Activated T-cell treated with anti-CD3 and anti-CD28 coated beads, Interleukin-2, amount 50 U/mL, for 72 hours (primary cell): ENCODE measurements around the gene CEP95. TPM values are rescaled to one million over a fixed set of nuclear protein-coding genes. Genes with fewer than 3 reads are reported as not detected.

Source experiments
- ATAC-seq, 2 donors: fragments of 150-1000 bp; cut with Tn5 transposase; replicated peaks in 1 of 2; 2 replicates each; pipeline ENCODE4 v1.10.0; 2021; ENCODE audit warnings: moderate library complexity in 2 of 2, mild to moderate bottlenecking in 1 of 2
- DNase-seq, 2 donors: peaks; one replicate each; pipeline ENCODE4 v3.0.0; 2021 to 2022; ENCODE audit warnings: mixed read lengths in 1 of 2
- H3K27ac Mint-ChIP-seq: one replicate; pipeline ENCODE4 v1.8.0; 2022; ENCODE audit warnings: mild to moderate bottlenecking, moderate library complexity, mixed read lengths
- H3K27me3 Mint-ChIP-seq: one replicate; pipeline ENCODE4 v1.8.0; 2022; ENCODE audit warnings: low read depth, mixed read lengths
- H3K36me3 Mint-ChIP-seq, 2 donors: one replicate each; pipeline ENCODE4 v1.8.0; 2022; ENCODE audit warnings: mixed read lengths in 2 of 2, mild to moderate bottlenecking in 1 of 2; ENCODE audit not compliant: insufficient read depth in 2 of 2
- H3K4me1 Mint-ChIP-seq: one replicate; pipeline ENCODE4 v1.8.0; 2022; ENCODE audit warnings: low read depth, mixed read lengths
- H3K4me3 Mint-ChIP-seq, 2 donors: one replicate each; pipeline ENCODE4 v1.8.0; 2022; ENCODE audit warnings: mild to moderate bottlenecking in 2 of 2, mixed read lengths in 2 of 2, moderate library complexity in 2 of 2
- H3K9me3 Mint-ChIP-seq, 2 donors: one replicate each; pipeline ENCODE4 v1.8.0; 2022; ENCODE audit warnings: mixed read lengths in 2 of 2
- total RNA-seq, 2 donors: library from RNA; stranded (reverse); gene quantifications; one replicate each; pipeline ENCODE4 v1.2.3, GENCODE V29; 2022

Gene CEP95
- total RNA-seq, 2 donors from 2014 or later = 70.9 to 80.3 TPM

DNA sequence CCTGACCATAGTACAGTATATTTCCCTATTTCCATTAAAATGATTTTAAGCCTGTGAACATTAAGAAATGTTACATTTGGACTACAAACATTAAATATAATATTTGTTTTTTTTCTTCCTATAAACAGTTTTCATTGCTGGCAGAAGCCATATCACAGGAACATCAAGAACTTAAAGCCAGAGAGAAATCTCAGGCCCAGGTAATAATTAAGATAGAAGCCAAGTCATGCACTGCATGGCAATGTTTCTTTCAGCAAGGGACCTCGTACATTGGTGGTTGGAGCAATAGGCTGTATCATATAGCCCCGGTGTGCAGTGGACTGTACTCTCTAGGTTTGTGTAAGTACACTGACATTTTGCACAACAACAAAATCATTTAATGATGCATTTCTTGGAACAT is 30.1 kb downstream of the CEP95 start:
- Mint-ChIP-seq H3K27me3 (no peaks in the 10 kb centered on the region), H3K27ac (peak overlapping the region; percentile 85), H3K9me3 (no peaks in the 10 kb centered on the region), H3K4me3 (no peak overlapping the region), H3K4me1 (peaks cover 3% of the 10 kb centered on the region), H3K36me3 (peaks cover 9 to 25% of the 10 kb centered on the region in 2 donors)
- DNase-seq (no peak), ATAC-seq (no peak)

- ATAC-seq (no peak), DNase-seq (no peak)
- Mint-ChIP-seq H3K4me3 (no peak overlapping the region), H3K36me3 (peaks cover 6 to 23% of the 10 kb centered on the region in 2 donors), H3K27ac (peak overlapping the region; percentile 85), H3K4me1 (peaks cover 4% of the 10 kb centered on the region), H3K27me3 (no peaks in the 10 kb centered on the region), H3K9me3 (no peaks in the 10 kb centered on the region)
Observed at GRCh38 chr17:64537488-64537887, 30.7 kb downstream of the CEP95 start.

GRCh38 chr17:64538508-64539130 is 31.8 kb downstream of the CEP95 start:
- peaks cover 6 to 20% of the 10 kb centered on the region in 2 donors for H3K36me3 Mint-ChIP-seq
- H3K27ac Mint-ChIP-seq = peak overlapping the region; percentile 18

GRCh38 chr17:64540118-64540776 is 33.5 kb downstream of the CEP95 start:
- ATAC-seq = no peak
- H3K4me3 Mint-ChIP-seq = no peak overlapping the region

More at GRCh38 chr17:64538508-64539130, 31.8 kb downstream of the CEP95 start:
- no peaks in the 10 kb centered on the region for H3K9me3 Mint-ChIP-seq
- DNase-seq (no peak), ATAC-seq (no peak)
- no peaks in the 10 kb centered on the region for H3K27me3 Mint-ChIP-seq
- H3K4me3 Mint-ChIP-seq = no peak overlapping the region
- H3K4me1 Mint-ChIP-seq = peaks cover 4% of the 10 kb centered on the region

GRCh38 chr17:64544742-64545141 is 38.0 kb downstream of the CEP95 start:
- ATAC-seq (no peak), DNase-seq (no peak)
- no peak overlapping the region for H3K27ac Mint-ChIP-seq
- no peaks in the 10 kb centered on the region for H3K27me3 Mint-ChIP-seq
- H3K4me3 Mint-ChIP-seq = no peak overlapping the region
- H3K4me1 Mint-ChIP-seq = peaks cover 4% of the 10 kb centered on the region
- no peaks in the 10 kb centered on the region for H3K9me3 Mint-ChIP-seq
- H3K36me3 Mint-ChIP-seq = peaks cover 0 to 3% of the 10 kb centered on the region in 2 donors

More at GRCh38 chr17:64540118-64540776, 33.5 kb downstream of the CEP95 start:
- no peak overlapping the region for H3K27ac Mint-ChIP-seq
- H3K9me3 Mint-ChIP-seq = no peaks in the 10 kb centered on the region
- DNase-seq = no peak
- no peaks in the 10 kb centered on the region for H3K27me3 Mint-ChIP-seq
- H3K36me3 Mint-ChIP-seq = peaks cover 6 to 18% of the 10 kb centered on the region in 2 donors
- peaks cover 4% of the 10 kb centered on the region for H3K4me1 Mint-ChIP-seq

GRCh38 chr17:64546716-64547115 is 39.9 kb downstream of the CEP95 start:
- ATAC-seq (no peak), DNase-seq (no peak)
- no peaks in the 10 kb centered on the region for H3K27me3 Mint-ChIP-seq
- H3K36me3 Mint-ChIP-seq = peaks cover 0 to 3% of the 10 kb centered on the region in 2 donors
- H3K4me3 Mint-ChIP-seq = no peak overlapping the region
- no peaks in the 10 kb centered on the region for H3K9me3 Mint-ChIP-seq
- peak overlapping the region; percentile 25 for H3K27ac Mint-ChIP-seq
- H3K4me1 Mint-ChIP-seq = peaks cover 3% of the 10 kb centered on the region

DNA sequence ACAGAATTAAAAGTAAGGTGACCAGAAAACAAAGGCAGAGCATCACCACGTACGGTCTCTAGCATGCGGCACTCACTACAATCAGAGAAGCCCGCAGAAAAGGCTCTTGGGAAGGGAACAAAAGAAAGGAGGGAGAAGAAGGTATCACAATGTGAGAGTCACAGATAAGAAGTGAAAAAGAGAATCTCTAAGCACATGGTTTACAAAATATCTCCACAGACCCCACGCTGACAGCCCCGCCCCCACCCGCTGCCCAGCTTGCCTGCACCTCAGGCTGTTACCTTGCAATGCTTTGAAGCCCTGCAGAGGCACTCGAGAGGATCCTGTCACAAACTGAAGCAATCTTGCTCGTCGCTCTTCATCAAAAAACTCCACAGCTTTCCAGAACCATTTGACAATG is 40.5 kb downstream of the CEP95 start:
- no peaks in the 10 kb centered on the region for H3K27me3 Mint-ChIP-seq
- H3K27ac Mint-ChIP-seq = no peak overlapping the region
- peaks cover 0 to 3% of the 10 kb centered on the region in 2 donors for H3K36me3 Mint-ChIP-seq
- no peaks in the 10 kb centered on the region for H3K9me3 Mint-ChIP-seq
- no peaks in the 10 kb centered on the region for H3K4me1 Mint-ChIP-seq
- DNase-seq (no peak), ATAC-seq (no peak)
- no peak overlapping the region for H3K4me3 Mint-ChIP-seq

DNA sequence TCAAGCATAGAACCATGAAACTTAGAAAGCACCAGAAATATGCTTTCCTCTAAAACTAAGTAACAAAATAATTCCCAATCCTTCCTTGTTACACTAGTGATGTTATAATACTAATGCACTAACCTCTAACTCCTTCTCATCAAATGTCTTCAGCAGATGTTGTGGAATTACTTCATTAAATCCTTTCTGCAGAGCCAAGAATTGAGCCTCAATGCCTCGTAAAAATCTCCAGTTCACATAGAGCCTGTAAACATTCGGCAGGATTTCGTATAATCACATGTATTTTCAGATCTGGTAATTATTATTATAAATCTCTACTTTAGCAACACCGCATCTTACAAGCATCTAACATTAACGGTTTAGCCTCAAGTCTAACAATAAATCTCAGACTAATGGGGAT is 44.7 kb downstream of the CEP95 start:
- peaks cover 0 to 3% of the 10 kb centered on the region in 2 donors for H3K36me3 Mint-ChIP-seq
- H3K4me3 Mint-ChIP-seq = no peak overlapping the region
- no peak overlapping the region for H3K27ac Mint-ChIP-seq
- ATAC-seq (no peak), DNase-seq (no peak)
- H3K9me3 Mint-ChIP-seq = no peaks in the 10 kb centered on the region
- no peaks in the 10 kb centered on the region for H3K27me3 Mint-ChIP-seq
- no peaks in the 10 kb centered on the region for H3K4me1 Mint-ChIP-seq

- Mint-ChIP-seq H3K27ac (peak overlapping the region; percentile 50), H3K4me1 (no peaks in the 10 kb centered on the region)
- ATAC-seq = no peak
Observed at GRCh38 chr17:64554028-64554637, 47.4 kb downstream of the CEP95 start.

GRCh38 chr17:64555281-64555680 is 48.5 kb downstream of the CEP95 start:
- DNase-seq = no peak
- Mint-ChIP-seq H3K4me3 (no peak overlapping the region), H3K4me1 (no peaks in the 10 kb centered on the region), H3K9me3 (no peaks in the 10 kb centered on the region), H3K27ac (no peak overlapping the region), H3K27me3 (no peaks in the 10 kb centered on the region), H3K36me3 (peaks cover 0 to 3% of the 10 kb centered on the region in 2 donors)
- no peak for ATAC-seq

More at GRCh38 chr17:64554028-64554637, 47.4 kb downstream of the CEP95 start:
- Mint-ChIP-seq H3K9me3 (no peaks in the 10 kb centered on the region), H3K36me3 (peaks cover 0 to 3% of the 10 kb centered on the region in 2 donors), H3K4me3 (no peak overlapping the region), H3K27me3 (no peaks in the 10 kb centered on the region)
- DNase-seq = no peak

GRCh38 chr17:64564098-64564497 is 57.3 kb downstream of the CEP95 start:
- DNase-seq = no peak
- H3K4me1 Mint-ChIP-seq = peaks cover 6% of the 10 kb centered on the region
- H3K4me3 Mint-ChIP-seq = peak overlapping the region in 1 of 2 donors; percentile 56
- H3K27me3 Mint-ChIP-seq = no peaks in the 10 kb centered on the region
- peaks cover 2 to 18% of the 10 kb centered on the region in 2 donors for H3K36me3 Mint-ChIP-seq
- H3K27ac Mint-ChIP-seq = peak overlapping the region; percentile 94
- no peaks in the 10 kb centered on the region for H3K9me3 Mint-ChIP-seq
- ATAC-seq = peak; percentile 57 to 82

GRCh38 chr17:64565563-64565962 is 58.8 kb downstream of the CEP95 start:
- Mint-ChIP-seq H3K4me3 (no peak overlapping the region), H3K4me1 (peaks cover 6% of the 10 kb centered on the region), H3K9me3 (no peaks in the 10 kb centered on the region), H3K36me3 (peaks cover 2 to 16% of the 10 kb centered on the region in 2 donors), H3K27ac (no peak overlapping the region), H3K27me3 (no peaks in the 10 kb centered on the region)
- ATAC-seq (no peak), DNase-seq (no peak)

DNA sequence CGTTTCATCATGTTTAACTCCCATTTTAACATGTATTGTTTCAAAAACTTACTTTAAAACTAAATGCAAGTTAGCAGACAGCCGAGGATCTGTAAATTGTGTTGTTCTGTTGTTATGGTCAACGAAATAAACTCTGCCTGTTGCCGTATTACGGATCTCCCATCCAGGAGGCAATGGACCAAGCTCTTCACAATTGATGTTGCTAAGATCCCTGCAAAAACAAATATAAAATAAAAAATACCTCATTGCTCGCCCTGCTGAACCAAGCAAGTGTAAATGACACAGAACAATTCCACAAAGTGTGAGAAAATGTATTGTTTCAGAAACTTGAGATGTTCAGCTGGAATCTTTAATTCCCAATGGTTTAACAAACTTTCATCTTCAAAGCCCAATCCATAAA is 65.0 kb downstream of the CEP95 start:
- H3K27me3 Mint-ChIP-seq = no peaks in the 10 kb centered on the region
- H3K4me1 Mint-ChIP-seq = peaks cover 20% of the 10 kb centered on the region
- H3K9me3 Mint-ChIP-seq = no peaks in the 10 kb centered on the region
- H3K36me3 Mint-ChIP-seq = peaks cover 0 to 6% of the 10 kb centered on the region in 2 donors
- ATAC-seq (no peak), DNase-seq (no peak)
- H3K4me3 Mint-ChIP-seq = no peak overlapping the region
- no peak overlapping the region for H3K27ac Mint-ChIP-seq
